ENCODE measurements around the gene SLC6A7. TPM values are rescaled to one million over a fixed set of nuclear protein-coding genes. Genes with fewer than 3 reads are reported as not detected.

SLC6A7 gene
- total and polyA plus RNA-seq, 2 experiments from 2014 or later, result not detected

- Histone ChIP-seq H3K4me3 (no peak overlapping the region), H3K9me3 (ENCODE audit: low read depth) (no peaks in the 10 kb centered on the region), H3K36me3 (no peaks in the 10 kb centered on the region), H3K27ac (no peak overlapping the region), H3K4me1 (ENCODE audit: low read depth) (no peaks in the 10 kb centered on the region), H3K27me3 (peaks cover 63% of the 10 kb centered on the region)
- DNase-seq (ENCODE audit: low read depth in 1 of 2, low spot score in 1 of 2), result no peak
- TF ChIP-seq CTCF (IDR thresholded peaks at IDR 0.05; ENCODE audit: low read depth, low read length), result no peak
Measured at GRCh38 chr5:150168864-150169263, 21.0 kb upstream of the SLC6A7 start.

- no peak overlapping the region for H3K4me3 ChIP-seq
- no peak for TF ChIP-seq CTCF (IDR thresholded peaks at IDR 0.05; ENCODE audit: low read depth, low read length)
- H3K9me3 ChIP-seq (ENCODE audit: low read depth), result no peaks in the 10 kb centered on the region
- H3K4me1 ChIP-seq (ENCODE audit: low read depth), result no peaks in the 10 kb centered on the region
- H3K36me3 ChIP-seq, result no peaks in the 10 kb centered on the region
- DNase-seq (ENCODE audit: low read depth in 1 of 2, low spot score in 1 of 2), result peak in 1 of 2 donors; percentile 74
- peaks cover 39% of the 10 kb centered on the region for H3K27me3 ChIP-seq
- H3K27ac ChIP-seq, result no peak overlapping the region
Measured at GRCh38 chr5:150172145-150172544, 17.7 kb upstream of the SLC6A7 start.

- Histone ChIP-seq H3K4me1 (ENCODE audit: low read depth) (no peaks in the 10 kb centered on the region), H3K4me3 (no peak overlapping the region), H3K9me3 (ENCODE audit: low read depth) (no peaks in the 10 kb centered on the region), H3K27ac (no peak overlapping the region), H3K36me3 (no peaks in the 10 kb centered on the region), H3K27me3 (peaks cover 35% of the 10 kb centered on the region)
- DNase-seq (ENCODE audit: low read depth in 1 of 2, low spot score in 1 of 2), result no peak
- no peak for TF ChIP-seq CTCF (IDR thresholded peaks at IDR 0.05; ENCODE audit: low read depth, low read length)
Measured at GRCh38 chr5:150172556-150172955, 17.3 kb upstream of the SLC6A7 start.

GRCh38 chr5:150173161-150173560, 16.7 kb upstream of the SLC6A7 start:
- no peaks in the 10 kb centered on the region for H3K9me3 ChIP-seq (ENCODE audit: low read depth)
- no peak overlapping the region for H3K27ac ChIP-seq
- peaks cover 29% of the 10 kb centered on the region for H3K27me3 ChIP-seq
- TF ChIP-seq CTCF (IDR thresholded peaks at IDR 0.05; ENCODE audit: low read depth, low read length), result no peak
- no peak for DNase-seq (ENCODE audit: low read depth in 1 of 2, low spot score in 1 of 2)
- H3K4me1 ChIP-seq (ENCODE audit: low read depth), result no peaks in the 10 kb centered on the region
- no peak overlapping the region for H3K4me3 ChIP-seq
- no peaks in the 10 kb centered on the region for H3K36me3 ChIP-seq

- no peak for DNase-seq (ENCODE audit: low read depth in 1 of 2, low spot score in 1 of 2)
- H3K27me3 ChIP-seq, result peaks cover 17% of the 10 kb centered on the region
- no peak overlapping the region for H3K4me3 ChIP-seq
- no peaks in the 10 kb centered on the region for H3K9me3 ChIP-seq (ENCODE audit: low read depth)
- H3K36me3 ChIP-seq, result no peaks in the 10 kb centered on the region
- H3K4me1 ChIP-seq (ENCODE audit: low read depth), result no peaks in the 10 kb centered on the region
- no peak for TF ChIP-seq CTCF (IDR thresholded peaks at IDR 0.05; ENCODE audit: low read depth, low read length)
- H3K27ac ChIP-seq, result no peak overlapping the region
Measured at GRCh38 chr5:150174285-150174684, 15.6 kb upstream of the SLC6A7 start.

GRCh38 chr5:150175076-150175475, 14.8 kb upstream of the SLC6A7 start:
- Histone ChIP-seq H3K27me3 (peaks cover 9% of the 10 kb centered on the region), H3K27ac (no peak overlapping the region), H3K9me3 (ENCODE audit: low read depth) (no peaks in the 10 kb centered on the region), H3K36me3 (no peaks in the 10 kb centered on the region), H3K4me1 (ENCODE audit: low read depth) (no peaks in the 10 kb centered on the region), H3K4me3 (no peak overlapping the region)
- DNase-seq (ENCODE audit: low read depth in 1 of 2, low spot score in 1 of 2), result no peak
- TF ChIP-seq CTCF (IDR thresholded peaks at IDR 0.05; ENCODE audit: low read depth, low read length), result no peak

Data from cardiac muscle cell (in vitro differentiated cells and primary cell).